CD4-positive, alpha-beta T cell (primary cell): Measurements from ENCODE around the gene IGF2BP3. TPM values are rescaled to one million over a fixed set of nuclear protein-coding genes. Genes with fewer than 3 reads are reported as not detected.

Source experiments
- ATAC-seq: fragments of 200-7000 bp; cut with Tn5 transposase; one replicate; pipeline ENCODE4 v1.10.0; 2022; ENCODE audit warnings: mild to moderate bottlenecking; ENCODE audit not compliant: poor library complexity
- CTCF ChIA-PET: fragments of 350-600 bp; sonication (Branson Sonifier 250); formaldehyde crosslinking; loops from one replicate; lab custom pipeline; 2021; ENCODE audit warnings: antibody characterized with exemption, inconsistent platforms; lab: Charles Lee
- POLR2A ChIA-PET: fragments of 350-600 bp; sonication (Branson Sonifier 250); formaldehyde crosslinking; loops from one replicate; lab custom pipeline; 2021; ENCODE audit warnings: antibody characterized with exemption, inconsistent platforms; lab: Charles Lee
- DNase-seq, 14 experiments: peaks; one replicate each; pipeline ENCODE4 v3.0.0-alpha.2; 2013 to 2020; ENCODE audit warnings: mixed read lengths in 2 of 14
- H3K27ac ChIP-seq, 2 donors: one replicate each; pipeline versions ENCODE4 v1.5.1 to v1.7.0; 2013; ENCODE audit warnings: low read length in 2 of 2, low read depth in 1 of 2, mild to moderate bottlenecking in 1 of 2
- H3K27me3 ChIP-seq, 2 experiments: 1 replicate in 1 of 2; 2 replicates in 1 of 2; pipeline versions ENCODE4 v1.6.1 to v1.7.0; 2013; ENCODE audit warnings: low read length in 2 of 2, control low read depth in 1 of 2, mild to moderate bottlenecking in 1 of 2, moderate library complexity in 1 of 2; ENCODE audit not compliant: insufficient read depth in 2 of 2, control insufficient read depth in 1 of 2
- H3K36me3 ChIP-seq: one replicate; pipeline ENCODE4 v1.6.1; 2013; ENCODE audit warnings: low read length, control low read depth; ENCODE audit not compliant: insufficient read depth
- H3K4me1 ChIP-seq: one replicate; pipeline ENCODE4 v1.6.1; 2013; ENCODE audit warnings: low read length, control low read depth; ENCODE audit not compliant: insufficient read depth
- H3K4me3 ChIP-seq: one replicate; pipeline ENCODE4 v1.5.1; 2013; ENCODE audit warnings: mild to moderate bottlenecking, low read length, moderate library complexity
- H3K9me3 ChIP-seq, 2 experiments: 1 replicate in 1 of 2; 2 replicates in 1 of 2; pipeline versions ENCODE4 v1.6.1 to v1.7.0; 2013; ENCODE audit warnings: low read length in 2 of 2, mild to moderate bottlenecking in 2 of 2, control low read depth in 1 of 2, moderate library complexity in 1 of 2; ENCODE audit not compliant: control insufficient read depth in 1 of 2, insufficient read depth in 1 of 2
- H3K27ac Mint-ChIP-seq: one replicate; pipeline ENCODE4 v1.8.0; 2020; ENCODE audit warnings: mixed read lengths
- H3K27me3 Mint-ChIP-seq: one replicate; pipeline ENCODE4 v1.8.0; 2021; ENCODE audit warnings: mixed read lengths
- H3K36me3 Mint-ChIP-seq: one replicate; pipeline ENCODE4 v1.8.0; 2021; ENCODE audit warnings: low read depth, mixed read lengths
- H3K4me1 Mint-ChIP-seq: one replicate; pipeline ENCODE4 v1.8.0; 2021; ENCODE audit warnings: low read depth, mixed read lengths
- H3K4me3 Mint-ChIP-seq: one replicate; pipeline ENCODE4 v1.8.0; 2020; ENCODE audit warnings: mild to moderate bottlenecking, mixed read lengths
- H3K9me3 Mint-ChIP-seq: one replicate; pipeline ENCODE4 v1.8.0; 2020; ENCODE audit warnings: mixed read lengths
- CTCF ChIP-seq: fragments of 200-600 bp; IDR thresholded peaks from one replicate; pipeline ENCODE4 v1.8.0; 2022; ENCODE audit warnings: antibody characterized with exemption, mild to moderate bottlenecking
- intact Hi-C, 2 experiments: fragments of 100-400 bp; cut with DNase I in 1 of 2; cut with micrococcal nuclease in 1 of 2; formaldehyde crosslinking; loops; one replicate each; pipeline versions ENCODE4 v1.15.1 to v1.9.0; 2023 to 2025; cut with DNase I, micrococcal nuclease
- total RNA-seq, 174 experiments: library from RNA in 2 of 174; stranded (reverse) in 2 of 174; gene quantifications; one replicate each; pipeline ENCODE4 v1.2.3 and lab custom pipeline; 2021 to 2026

IGF2BP3 gene
- total RNA-seq, 2 experiments from 2014 or later, result not detected

- POLR2A ChIA-PET, result no interaction called here
- intact Hi-C loops, result no loop called here
- no peaks in the 10 kb centered on the region for H3K36me3 Mint-ChIP-seq
Observed at GRCh38 chr7:23369695-23370404, 100.4 kb downstream of the IGF2BP3 start.

GRCh38 chr7:23369100-23369499 lies 101.2 kb downstream of the IGF2BP3 start:
- H3K4me1 ChIP-seq, result peaks cover 4% of the 10 kb centered on the region
- Mint-ChIP-seq H3K4me1 (peaks cover 17% of the 10 kb centered on the region), H3K27me3 (no peaks in the 10 kb centered on the region), H3K9me3 (no peaks in the 10 kb centered on the region), H3K4me3 (no peak overlapping the region), H3K36me3 (no peaks in the 10 kb centered on the region), H3K27ac (no peak overlapping the region)
- H3K4me3 ChIP-seq, result no peak overlapping the region
- no peak for TF ChIP-seq CTCF
- H3K36me3 ChIP-seq, result no peaks in the 10 kb centered on the region
- no peaks in the 10 kb centered on the region for H3K27me3 ChIP-seq
- no peaks in the 10 kb centered on the region for H3K9me3 ChIP-seq
- DNase-seq (no peak), ATAC-seq (no peak)
- intact Hi-C loops, result no loop called here
- ChIA-PET CTCF (interaction anchor here (0.7 kb wide), 1 partner anchor 96 kb away, joined by 3 read pairs; no protein-coding TSS in a partner anchor), POLR2A (no interaction called here)
- no peak overlapping the region for H3K27ac ChIP-seq

More at GRCh38 chr7:23369695-23370404, 100.4 kb downstream of the IGF2BP3 start:
- no peak overlapping the region for H3K4me3 ChIP-seq
- Mint-ChIP-seq H3K9me3 (no peaks in the 10 kb centered on the region), H3K27ac (no peak overlapping the region), H3K4me1 (peaks cover 17% of the 10 kb centered on the region), H3K27me3 (no peaks in the 10 kb centered on the region), H3K4me3 (no peak overlapping the region)
- CTCF ChIA-PET, result interaction anchor here (1.3 kb wide), 1 partner anchor 12 kb away, joined by 4 read pairs; no protein-coding TSS in a partner anchor
- H3K4me1 ChIP-seq, result peaks cover 4% of the 10 kb centered on the region
- ATAC-seq (no peak), DNase-seq (no peak)
- no peaks in the 10 kb centered on the region for H3K27me3 ChIP-seq
- H3K27ac ChIP-seq, result no peak overlapping the region
- no peaks in the 10 kb centered on the region for H3K36me3 ChIP-seq
- TF ChIP-seq CTCF, result no peak
- H3K9me3 ChIP-seq, result no peaks in the 10 kb centered on the region

GRCh38 chr7:23358152-23358674 lies 112.1 kb downstream of the IGF2BP3 start:
- Histone ChIP-seq H3K4me1 (no peaks in the 10 kb centered on the region), H3K27me3 (no peaks in the 10 kb centered on the region), H3K27ac (no peak overlapping the region), H3K9me3 (no peaks in the 10 kb centered on the region), H3K36me3 (no peaks in the 10 kb centered on the region), H3K4me3 (no peak overlapping the region)
- ChIA-PET POLR2A (interaction anchor here (0.6 to 1.4 kb wide), 5 partner anchors 11 to 189 kb away, joined by 3 to 5 read pairs (median 4); partner anchors contain the start of gene MALSU1), CTCF (interaction anchor here (0.9 kb wide), 1 partner anchor 12 kb away, joined by 4 read pairs; no protein-coding TSS in a partner anchor)
- H3K27ac Mint-ChIP-seq, result no peak overlapping the region
- intact Hi-C loops, result loop anchor here (2.0 to 10.0 kb wide), 4 partner anchors 81 to 357 kb away; partner anchors contain the start of gene STK31 (in 2 of the 2)
- TF ChIP-seq CTCF, result no peak
- ATAC-seq, result no peak
- H3K9me3 Mint-ChIP-seq, result no peaks in the 10 kb centered on the region
- no peak for DNase-seq
- no peak overlapping the region for H3K4me3 Mint-ChIP-seq
- peaks cover 15% of the 10 kb centered on the region for H3K4me1 Mint-ChIP-seq
- no peaks in the 10 kb centered on the region for H3K36me3 Mint-ChIP-seq
- peaks cover 12% of the 10 kb centered on the region for H3K27me3 Mint-ChIP-seq
